GM19463 (cell line): ENCODE data around the gene IL9R.
"Not testable (repeated sequence)": the region's sequence is repeated elsewhere in the genome, so short reads cannot be mapped to it uniquely, and the experiment has no call there.

Source experiments
- ATAC-seq: cut with Tn5 transposase; IDR thresholded peaks from one replicate; pipeline ENCODE4 v1.9.1; 2021; ENCODE audit warnings: mild to moderate bottlenecking, moderate library complexity; ENCODE audit not compliant: unreplicated experiment

The IL9R gene

GRCh38 chrX:155998116-155998515, 620 bp downstream of the IL9R start:
- ATAC-seq: no peak

DNA sequence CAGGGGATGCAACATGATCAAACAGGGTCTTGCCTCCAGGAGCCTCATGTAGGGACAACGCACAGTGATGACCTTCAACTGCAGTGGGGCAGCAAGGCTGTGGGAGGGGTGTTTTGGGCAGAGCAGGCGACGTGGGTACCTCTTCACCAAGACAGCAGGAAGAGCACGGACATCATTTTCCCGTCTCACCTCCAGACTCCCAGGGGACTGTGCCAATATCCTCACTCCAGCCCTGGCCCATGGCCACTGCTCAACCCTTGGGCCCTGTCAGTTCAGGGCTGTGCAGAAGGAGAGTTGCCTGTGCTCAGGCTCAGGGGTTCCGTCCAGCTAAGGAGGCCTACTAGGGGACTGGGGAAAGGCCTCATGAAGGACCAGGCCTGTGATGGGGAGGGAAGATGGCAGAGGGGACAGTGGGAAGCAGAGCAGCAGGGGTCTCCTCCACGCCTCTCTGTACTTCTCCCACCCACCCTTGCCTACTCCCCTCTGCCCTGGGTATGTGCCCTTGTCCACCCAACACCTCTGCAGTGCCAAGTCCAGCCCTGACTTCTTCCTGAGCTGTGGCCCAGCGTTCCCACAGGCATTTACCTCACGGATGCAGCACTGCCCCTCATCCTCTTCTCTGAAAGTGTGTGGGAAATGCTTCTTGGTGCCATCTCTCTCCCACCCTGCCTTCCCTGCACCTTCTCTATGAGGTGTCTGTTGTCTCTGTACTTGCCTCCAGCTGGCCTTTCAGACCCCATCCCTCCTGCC, 1.4 kb downstream of the IL9R start:
- ATAC-seq: no peak

DNA sequence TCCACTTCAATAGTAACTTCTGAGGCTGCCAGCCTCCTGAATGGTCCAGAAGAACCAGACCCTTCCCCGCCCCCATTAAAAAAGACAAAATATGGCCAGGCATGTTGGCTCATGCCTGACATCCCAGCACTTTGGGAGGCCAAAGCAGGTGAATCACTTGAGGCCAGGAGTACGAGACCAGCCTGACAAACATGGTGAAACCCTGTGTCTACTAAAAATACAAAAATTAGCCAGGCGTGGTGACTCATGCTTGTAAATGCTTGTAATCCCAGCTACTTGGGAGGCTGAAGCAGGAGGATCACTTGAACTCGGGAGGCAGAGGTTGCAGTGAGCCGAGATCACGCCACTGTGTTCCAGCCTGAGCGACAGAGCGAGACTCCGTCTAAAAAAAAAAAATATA, 2.3 kb downstream of the IL9R start:
- not testable (repeated sequence) for ATAC-seq

DNA sequence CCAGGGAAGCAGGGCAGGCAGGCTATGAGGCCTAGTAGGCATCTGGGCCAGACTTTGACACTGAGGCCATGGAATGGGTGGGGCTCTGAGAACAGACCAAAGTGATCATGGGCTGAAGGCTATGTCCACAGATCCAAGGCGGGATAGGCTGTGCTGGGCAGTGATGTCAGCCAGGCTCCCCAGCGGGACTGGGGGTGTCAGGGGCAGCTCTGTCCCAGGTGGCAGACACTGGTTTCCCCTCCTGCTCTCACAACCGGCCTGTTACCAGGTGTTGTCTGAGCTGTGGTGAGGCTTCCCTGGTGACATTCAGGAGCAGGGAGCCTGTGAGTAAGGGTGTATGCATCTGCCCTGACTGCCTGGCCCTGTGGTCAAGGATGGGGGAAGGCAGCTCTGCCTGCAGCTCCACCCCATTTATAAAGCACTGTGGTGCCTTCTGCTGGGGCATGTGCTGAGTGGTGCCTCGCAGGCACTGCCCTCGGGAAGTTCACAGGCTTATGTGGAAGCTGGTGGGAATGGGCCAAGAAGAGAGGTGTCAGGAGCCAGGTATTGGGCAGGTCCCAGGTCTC, 2.9 kb downstream of the IL9R start:
- ATAC-seq: no peak

GRCh38 chrX:156001001-156001666, 3.6 kb downstream of the IL9R start:
- ATAC-seq: no peak

DNA sequence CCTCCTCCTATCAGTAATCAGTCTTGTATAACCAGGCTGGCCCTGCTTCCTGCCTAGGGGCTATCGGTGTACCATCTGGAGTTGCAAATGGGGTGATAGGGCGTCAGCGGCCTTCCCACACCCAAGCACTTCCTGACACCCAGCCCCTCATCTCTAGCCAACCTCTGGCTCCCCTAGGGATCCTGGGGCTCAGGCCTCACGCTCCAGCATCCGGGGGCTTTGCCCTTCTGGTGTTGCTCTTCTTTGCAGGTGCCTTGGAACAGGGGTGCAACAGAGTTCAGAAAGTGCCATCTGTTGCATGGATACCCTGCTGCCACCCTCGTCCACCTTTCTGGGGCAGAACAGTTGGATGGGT, 4.1 kb downstream of the IL9R start:
- no peak for ATAC-seq

- ATAC-seq: no peak
Observed at GRCh38 chrX:156002507-156002906, 5.0 kb downstream of the IL9R start.

DNA sequence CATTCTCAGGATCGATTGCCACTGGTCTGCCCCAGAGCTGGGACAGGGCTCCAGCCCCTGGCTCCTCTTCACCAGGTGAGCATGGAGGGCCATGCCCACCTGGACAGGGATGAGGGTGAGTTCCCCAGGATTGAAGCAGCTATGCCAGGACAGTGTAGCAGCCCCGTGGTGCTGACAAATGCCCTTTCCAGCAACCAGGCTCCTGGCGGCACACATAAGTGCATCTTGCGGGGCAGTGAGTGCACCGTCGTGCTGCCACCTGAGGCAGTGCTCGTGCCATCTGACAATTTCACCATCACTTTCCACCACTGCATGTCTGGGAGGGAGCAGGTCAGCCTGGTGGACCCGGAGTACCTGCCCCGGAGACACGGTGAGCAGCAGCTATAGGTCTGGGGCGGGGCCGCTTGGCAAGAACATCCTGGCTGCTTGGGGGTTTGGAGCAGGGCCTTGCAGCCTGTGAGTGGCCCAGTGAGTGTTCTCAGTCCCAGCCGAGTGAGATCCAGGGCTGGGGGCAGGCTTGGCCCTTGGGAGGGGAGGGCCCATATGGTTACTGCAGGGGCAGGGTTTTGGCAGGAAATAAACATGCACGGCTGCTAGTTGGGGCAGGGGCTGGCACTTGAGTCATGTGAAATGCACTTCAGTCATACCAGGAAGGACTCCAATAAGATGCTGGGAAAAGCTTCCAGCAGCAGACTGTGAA, 6.1 kb downstream of the IL9R start:
- no peak for ATAC-seq

DNA sequence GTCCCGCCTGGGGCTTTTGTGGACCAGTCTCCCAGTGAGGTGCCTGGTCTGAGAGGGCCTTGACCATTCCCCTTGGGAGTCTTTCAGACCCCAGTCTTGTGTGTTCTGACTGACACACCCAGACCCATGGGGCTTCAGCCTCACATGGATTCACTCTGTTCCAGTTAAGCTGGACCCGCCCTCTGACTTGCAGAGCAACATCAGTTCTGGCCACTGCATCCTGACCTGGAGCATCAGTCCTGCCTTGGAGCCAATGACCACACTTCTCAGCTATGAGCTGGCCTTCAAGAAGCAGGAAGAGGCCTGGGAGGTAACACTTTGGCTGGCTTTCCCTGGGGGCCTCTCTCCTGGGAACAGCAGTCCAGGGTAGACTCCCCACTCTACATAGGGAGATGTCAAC, 6.8 kb downstream of the IL9R start:
- no peak for ATAC-seq

GRCh38 chrX:156004740-156005139, 7.2 kb downstream of the IL9R start:
- ATAC-seq: no peak

- no peak for ATAC-seq
Observed at GRCh38 chrX:156005144-156005543, 7.6 kb downstream of the IL9R start.

DNA sequence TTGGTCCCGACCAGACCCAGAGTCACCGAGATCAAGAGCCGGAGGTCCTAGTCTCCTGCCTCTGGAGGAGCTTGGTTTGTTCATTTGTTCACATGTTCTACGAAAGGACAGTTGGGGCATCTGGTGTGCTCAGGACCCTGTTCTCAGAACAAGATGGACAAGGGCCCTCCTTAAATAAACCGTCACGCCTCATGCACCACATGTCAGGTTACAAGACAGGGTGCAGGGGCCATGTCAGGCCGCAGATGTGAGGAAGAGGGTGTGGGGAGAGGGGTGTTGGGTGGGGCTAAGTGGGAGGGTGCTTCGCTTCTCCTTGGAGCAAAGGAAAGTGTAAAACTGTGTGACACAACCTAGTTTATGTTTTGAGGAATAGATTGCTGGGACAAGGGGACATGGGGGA, 9.0 kb downstream of the IL9R start:
- not testable (repeated sequence) for ATAC-seq

GRCh38 chrX:156008379-156008778, 10.9 kb downstream of the IL9R start:
- ATAC-seq: not testable (repeated sequence)

DNA sequence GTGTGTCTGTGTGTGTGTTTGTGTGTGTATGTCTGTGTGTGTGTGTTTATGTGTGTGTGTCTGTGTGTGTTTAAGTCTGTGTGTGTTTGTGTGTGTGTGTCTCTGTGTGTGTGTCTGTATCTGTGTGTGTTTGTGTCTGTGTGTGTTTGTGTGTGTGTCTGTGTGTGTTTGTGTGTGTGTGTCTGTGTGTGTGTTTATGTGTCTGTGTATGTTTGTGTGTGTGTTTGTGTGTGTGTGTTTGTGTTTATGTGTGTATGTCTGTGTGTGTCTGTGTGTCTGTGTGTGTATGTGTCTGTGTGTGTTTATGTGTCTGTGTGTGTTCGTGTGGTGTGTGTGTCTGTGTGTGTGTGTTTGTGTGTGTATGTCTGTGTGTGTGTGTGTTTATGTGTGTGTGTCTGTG, 11.4 kb downstream of the IL9R start:
- no peak for ATAC-seq

DNA sequence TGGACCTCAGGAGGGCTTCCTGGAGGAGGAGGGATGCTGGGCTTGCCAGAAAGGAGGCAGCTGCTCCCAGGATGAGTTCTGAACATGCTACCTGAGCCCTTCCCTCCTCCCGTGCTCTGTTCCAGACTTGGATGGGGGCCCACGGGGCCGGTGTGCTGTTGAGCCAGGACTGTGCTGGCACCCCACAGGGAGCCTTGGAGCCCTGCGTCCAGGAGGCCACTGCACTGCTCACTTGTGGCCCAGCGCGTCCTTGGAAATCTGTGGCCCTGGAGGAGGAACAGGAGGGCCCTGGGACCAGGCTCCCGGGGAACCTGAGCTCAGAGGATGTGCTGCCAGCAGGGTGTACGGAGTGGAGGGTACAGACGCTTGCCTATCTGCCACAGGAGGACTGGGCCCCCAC, 12.2 kb downstream of the IL9R start:
- not testable (repeated sequence) for ATAC-seq

DNA sequence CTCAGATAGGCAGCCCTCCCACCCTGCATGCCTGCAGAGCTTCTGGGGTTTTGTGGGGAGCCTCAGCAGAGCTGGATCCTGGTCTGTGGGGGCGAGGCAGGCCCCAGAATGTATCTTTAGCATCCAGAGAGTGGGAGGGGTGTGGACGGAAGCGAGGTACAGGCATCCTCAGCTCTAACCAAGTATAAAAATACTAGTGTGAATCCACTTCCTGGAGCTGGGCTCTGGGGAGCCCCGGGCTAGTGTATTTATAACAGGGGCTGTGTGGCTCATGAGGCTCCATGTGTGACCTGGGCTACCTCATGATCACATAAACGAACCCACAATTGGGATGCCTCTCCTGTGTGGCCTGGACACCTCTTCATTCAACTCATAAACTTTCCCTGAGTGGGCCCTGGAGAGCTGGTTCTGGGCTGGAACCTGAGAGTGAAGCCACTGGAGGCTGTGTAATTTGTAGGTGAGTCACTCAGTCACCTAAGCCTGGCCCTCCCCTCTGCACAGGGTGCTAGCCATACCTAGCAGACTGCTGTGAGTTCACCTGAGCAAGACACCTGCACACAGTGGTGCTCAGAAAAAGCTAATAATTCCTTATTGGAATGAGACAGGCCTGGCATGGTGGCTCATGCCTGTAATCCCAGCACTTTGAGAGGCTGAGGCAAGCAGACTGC, 15.9 kb downstream of the IL9R start:
- ATAC-seq: not testable (repeated sequence)

- not testable (repeated sequence) for ATAC-seq
Observed at GRCh38 chrX:156019846-156020245, 22.4 kb downstream of the IL9R start.

DNA sequence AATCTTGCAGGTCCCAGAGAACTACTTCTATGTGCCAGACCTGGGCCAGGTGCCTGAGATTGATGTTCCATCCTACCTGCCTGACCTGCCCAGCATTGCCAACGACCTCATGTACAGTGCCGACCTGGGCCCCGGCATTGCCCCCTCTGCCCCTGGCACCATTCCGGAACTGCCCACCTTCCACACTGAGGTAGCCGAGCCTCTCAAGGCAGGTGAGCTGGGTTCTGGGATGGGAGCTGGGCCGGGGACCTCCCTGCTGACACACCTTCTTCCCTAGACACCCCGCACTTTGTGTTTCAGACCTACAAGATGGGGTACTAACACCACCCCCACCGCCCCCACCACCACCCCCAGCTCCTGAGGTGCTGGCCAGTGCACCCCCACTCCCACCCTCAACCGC, 25.5 kb downstream of the IL9R start:
- ATAC-seq: not testable (repeated sequence)

- not testable (repeated sequence) for ATAC-seq
Observed at GRCh38 chrX:156024949-156025492, 27.5 kb downstream of the IL9R start.

DNA sequence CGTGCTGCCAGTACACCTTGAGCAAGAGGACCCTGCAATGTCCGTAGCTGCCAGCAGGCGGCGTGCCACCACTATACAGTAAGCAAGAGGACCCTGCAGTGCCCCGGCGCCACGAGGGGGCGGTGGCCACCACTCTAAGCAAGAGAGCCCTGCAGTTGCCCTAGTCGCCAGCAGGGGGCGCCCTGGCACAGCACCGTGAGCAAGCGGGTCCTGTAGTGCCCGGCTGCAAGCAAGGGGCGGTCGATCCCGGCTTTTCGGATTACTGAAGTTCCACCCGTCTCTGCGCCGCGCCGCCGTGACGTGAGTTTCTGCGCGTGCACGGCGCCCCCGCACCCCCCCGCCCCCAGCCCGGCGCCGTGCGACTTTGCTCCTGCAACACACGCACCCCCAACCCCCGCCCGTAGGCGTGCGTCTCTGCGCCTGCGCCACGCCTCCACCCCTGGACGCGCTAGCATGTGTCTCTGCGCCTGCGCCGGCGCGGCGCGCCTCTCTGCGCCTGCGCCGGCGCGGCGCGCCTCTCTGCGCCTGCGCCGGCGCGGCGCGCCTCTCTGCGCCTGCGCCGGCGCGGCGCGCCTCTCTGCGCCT, 31.2 kb downstream of the IL9R start:
- ATAC-seq: not testable (repeated sequence)
